HG03060 (cell line): Measurements from ENCODE around the gene CCDC88C.
"Not testable (repeated sequence)": the region's sequence is repeated elsewhere in the genome, so short reads cannot be mapped to it uniquely, and the experiment has no call there.

Experiments used
- ATAC-seq: cut with Tn5 transposase; IDR thresholded peaks from one replicate; pipeline ENCODE4 v1.9.1; 2021; ENCODE audit warnings: low read depth, moderate number of reproducible peaks; ENCODE audit not compliant: unreplicated experiment

CCDC88C gene

GRCh38 chr14:91234791-91235114 is 182.9 kb downstream of the CCDC88C start:
- no peak for ATAC-seq

GRCh38 chr14:91233936-91234790 is 183.5 kb downstream of the CCDC88C start:
- ATAC-seq, result no peak

- no peak for ATAC-seq
These were observed 185.0 kb downstream of the CCDC88C start for GRCh38 chr14:91232603-91233002.

- ATAC-seq, result no peak
These were observed 185.6 kb downstream of the CCDC88C start for GRCh38 chr14:91232052-91232451.

GRCh38 chr14:91231446-91231845 is 186.2 kb downstream of the CCDC88C start:
- ATAC-seq, result no peak

GRCh38 chr14:91230397-91231035 is 187.1 kb downstream of the CCDC88C start:
- ATAC-seq, result no peak

- peak; percentile 54 for ATAC-seq
These were observed 187.8 kb downstream of the CCDC88C start for GRCh38 chr14:91229743-91230200.

GRCh38 chr14:91229005-91229382 is 188.6 kb downstream of the CCDC88C start:
- ATAC-seq, result no peak

GRCh38 chr14:91228112-91229004 is 189.3 kb downstream of the CCDC88C start:
- peak; percentile 63 for ATAC-seq

DNA sequence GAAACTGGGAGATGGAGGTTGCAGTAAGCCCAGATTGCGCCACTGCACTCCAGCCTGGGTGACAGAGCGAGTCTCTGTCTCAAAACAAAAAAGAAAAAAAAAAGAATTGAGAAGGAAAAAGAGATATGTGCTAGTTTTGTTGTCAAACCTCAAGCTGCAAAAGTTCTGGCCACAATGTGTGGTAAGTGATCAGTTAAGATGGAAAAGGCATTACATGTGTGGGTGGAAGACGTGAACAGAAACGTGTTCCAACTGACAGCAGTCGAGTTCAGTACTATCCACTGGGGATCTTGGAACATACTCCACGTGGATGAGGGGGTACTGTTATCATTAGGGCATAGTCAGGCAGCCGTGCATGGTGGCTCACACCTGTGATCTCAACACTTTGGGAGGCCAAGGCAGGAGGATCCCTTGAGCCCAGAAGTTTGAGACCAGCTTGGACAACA is 190.4 kb downstream of the CCDC88C start:
- no peak for ATAC-seq

GRCh38 chr14:91226360-91226759 is 191.3 kb downstream of the CCDC88C start:
- ATAC-seq, result not testable (repeated sequence)

- ATAC-seq, result no peak
These were observed 192.6 kb downstream of the CCDC88C start for GRCh38 chr14:91225025-91225424.

GRCh38 chr14:91223028-91223783 is 194.4 kb downstream of the CCDC88C start:
- no peak for ATAC-seq
